H9 (cell line): ENCODE data around the gene LLGL2. TPM values are rescaled to one million over a fixed set of nuclear protein-coding genes. Genes with fewer than 3 reads are reported as not detected.

Experiments
- DNase-seq: peaks from one replicate; pipeline ENCODE4 v3.0.0-alpha.2; 2017
- H2AFZ ChIP-seq: one replicate; pipeline ENCODE4 v1.6.1; 2013; ENCODE audit warnings: mild to moderate bottlenecking, low read length, control low read depth, moderate library complexity
- H2AK5ac ChIP-seq: 2 replicates; pipeline ENCODE4 v1.6.1; 2013; ENCODE audit warnings: low read length, control low read depth, mixed read lengths; ENCODE audit not compliant: insufficient read length
- H2BK120ac ChIP-seq: one replicate; pipeline ENCODE4 v1.6.1; 2013; ENCODE audit warnings: low read depth, mild to moderate bottlenecking, low read length, control low read depth, inconsistent platforms; ENCODE audit not compliant: poor library complexity, severe bottlenecking
- H2BK12ac ChIP-seq: 2 replicates; pipeline ENCODE4 v1.6.1; 2013; ENCODE audit warnings: low read length, control low read depth, mixed read lengths, low read depth; ENCODE audit not compliant: insufficient read length
- H2BK15ac ChIP-seq: 2 replicates; pipeline ENCODE4 v1.6.1; 2013; ENCODE audit warnings: low read depth, low read length, control low read depth
- H2BK20ac ChIP-seq: one replicate; pipeline ENCODE4 v1.6.1; 2013; ENCODE audit warnings: low read depth, mild to moderate bottlenecking, low read length, control low read depth, inconsistent platforms; ENCODE audit not compliant: poor library complexity, severe bottlenecking
- H2BK5ac ChIP-seq: 2 replicates; pipeline ENCODE4 v1.6.1; 2013; ENCODE audit warnings: low read length, control low read depth, mixed read lengths; ENCODE audit not compliant: insufficient read length
- H3K14ac ChIP-seq: 2 replicates; pipeline ENCODE4 v1.6.1; 2013; ENCODE audit warnings: low read length, control low read depth; ENCODE audit not compliant: insufficient read depth
- H3K18ac ChIP-seq: 2 replicates; pipeline ENCODE4 v1.6.1; 2013; ENCODE audit warnings: low read depth, mild to moderate bottlenecking, mixed read lengths, low read length, control low read depth; ENCODE audit not compliant: insufficient read length
- H3K23ac ChIP-seq: 2 replicates; pipeline ENCODE4 v1.6.1; 2013; ENCODE audit warnings: low read length, control low read depth, mixed read lengths, low read depth; ENCODE audit not compliant: insufficient read length
- H3K23me2 ChIP-seq: 2 replicates; pipeline ENCODE4 v1.6.1; 2013; ENCODE audit warnings: low read depth, mild to moderate bottlenecking, mixed read lengths, low read length, control low read depth; ENCODE audit not compliant: insufficient read length, poor library complexity, severe bottlenecking
- H3K27ac ChIP-seq: 2 replicates; pipeline ENCODE4 v1.5.1; 2013; ENCODE audit warnings: low read length, control low read depth, mixed read lengths, low read depth; ENCODE audit not compliant: insufficient read length
- H3K27me3 ChIP-seq: 2 replicates; pipeline ENCODE4 v1.6.1; 2013; ENCODE audit warnings: low read length, control low read depth, inconsistent platforms; ENCODE audit not compliant: insufficient read depth
- H3K4ac ChIP-seq: 2 replicates; pipeline ENCODE4 v1.6.1; 2013; ENCODE audit warnings: low read depth, mild to moderate bottlenecking, control low read depth, inconsistent platforms, low read length, moderate library complexity
- H3K4me1 ChIP-seq: 2 replicates; pipeline ENCODE4 v1.6.1; 2013; ENCODE audit warnings: low read length, control low read depth, inconsistent platforms; ENCODE audit not compliant: insufficient read depth
- H3K4me2 ChIP-seq: 2 replicates; pipeline ENCODE4 v1.6.1; 2013; ENCODE audit warnings: low read length, control low read depth, mixed read lengths; ENCODE audit not compliant: insufficient read length, insufficient read depth
- H3K56ac ChIP-seq: 2 replicates; pipeline ENCODE4 v1.6.1; 2013; ENCODE audit warnings: low read depth, mild to moderate bottlenecking, mixed read lengths, low read length, control low read depth; ENCODE audit not compliant: insufficient read length
- H3K79me1 ChIP-seq: 2 replicates; pipeline ENCODE4 v1.6.1; 2013; ENCODE audit warnings: low read depth, mild to moderate bottlenecking, moderate library complexity, low read length, control low read depth, inconsistent platforms; ENCODE audit not compliant: insufficient read depth, poor library complexity, severe bottlenecking
- H3K79me2 ChIP-seq: 2 replicates; pipeline ENCODE4 v1.6.1; 2013; ENCODE audit warnings: low read length, control low read depth, inconsistent platforms; ENCODE audit not compliant: insufficient read depth
- H3K9ac ChIP-seq: 2 replicates; pipeline ENCODE4 v1.6.1; 2013; ENCODE audit warnings: low read length, control low read depth, mixed read lengths; ENCODE audit not compliant: insufficient read length; ENCODE audit errors: extremely low read depth
- H3K9me3 ChIP-seq: one replicate; pipeline ENCODE4 v1.6.1; 2013; ENCODE audit warnings: low read depth, low read length, inconsistent platforms; ENCODE audit not compliant: control insufficient read depth
- H3T11ph ChIP-seq: one replicate; pipeline ENCODE4 v1.6.1; 2013; ENCODE audit warnings: mild to moderate bottlenecking, low read length, control low read depth, inconsistent platforms
- H4K20me1 ChIP-seq: one replicate; pipeline ENCODE4 v1.6.1; 2013; ENCODE audit not compliant: control insufficient read depth, insufficient read length, insufficient read depth
- H4K5ac ChIP-seq: 2 replicates; pipeline ENCODE4 v1.6.1; 2013; ENCODE audit warnings: low read depth, mild to moderate bottlenecking, mixed read lengths, low read length, control low read depth; ENCODE audit not compliant: insufficient read length
- H4K8ac ChIP-seq: replicated peaks from 2 replicates; pipeline ENCODE4 v1.6.1; 2013; ENCODE audit warnings: low read length, control low read depth, mixed read lengths, low read depth; ENCODE audit not compliant: insufficient read length
- H4K91ac ChIP-seq: 2 replicates; pipeline ENCODE4 v1.6.1; 2013; ENCODE audit warnings: low read depth, mild to moderate bottlenecking, moderate library complexity, mixed read lengths, low read length, control low read depth; ENCODE audit not compliant: insufficient read length
- H3K27ac Mint-ChIP-seq, 3 experiments: 2 replicates in 2 of 3; 3 replicates in 1 of 3; pipeline ENCODE4 v1.8.0; 2020 to 2021; ENCODE audit warnings: mixed read lengths in 3 of 3, mild to moderate bottlenecking in 1 of 3, moderate library complexity in 1 of 3
- H3K27me3 Mint-ChIP-seq: 2 replicates; pipeline ENCODE4 v1.8.0; 2021; ENCODE audit warnings: low read depth, mild to moderate bottlenecking, moderate library complexity, mixed read lengths
- H3K36me3 Mint-ChIP-seq, 3 experiments: 2 replicates in 2 of 3; 3 replicates in 1 of 3; pipeline ENCODE4 v1.8.0; 2020 to 2021; ENCODE audit warnings: low read depth in 3 of 3, mixed read lengths in 3 of 3; ENCODE audit not compliant: insufficient read depth in 1 of 3
- H3K4me1 Mint-ChIP-seq, 2 experiments: 2 replicates each; pipeline ENCODE4 v1.8.0; 2020; ENCODE audit warnings: mixed read lengths in 2 of 2
- H3K4me3 Mint-ChIP-seq, 2 experiments: 2 replicates in 1 of 2; 3 replicates in 1 of 2; pipeline ENCODE4 v1.8.0; 2020 to 2021; ENCODE audit warnings: mild to moderate bottlenecking in 2 of 2, mixed read lengths in 2 of 2, moderate library complexity in 1 of 2
- H3K9me3 Mint-ChIP-seq, 2 experiments: 2 replicates in 1 of 2; 3 replicates in 1 of 2; pipeline ENCODE4 v1.8.0; 2020; ENCODE audit warnings: mild to moderate bottlenecking in 2 of 2, mixed read lengths in 2 of 2, moderate library complexity in 1 of 2
- WGBS: extraction: QIAGEN DNeasy Blood & Tissue Kit; methylation state at CpG from one replicate; pipeline ENCODE4 v1.1.7; 2013; ENCODE audit warnings: missing lambda C conversion rate, low lambda C conversion rate, mixed read lengths; ENCODE audit not compliant: insufficient read length; ENCODE audit errors: extremely low coverage; 5-methylcytosine and 5-hydroxymethylcytosine counted together
- total RNA-seq: library from RNA; stranded (reverse); gene quantifications from 2 replicates; pipeline ENCODE4 v1.2.1, GENCODE V29; 2021
- TF ChIP-seq, protein P1 (sequence below): fragments of 200-600 bp; sonication (generic); conservative IDR thresholded peaks from 3 replicates; pipeline ENCODE4 v1.8.0; 2021; ENCODE audit warnings: antibody characterized with exemption, mild to moderate bottlenecking

LLGL2 gene
- total RNA-seq, 1 experiment from 2014 or later: 90.4 TPM

DNA sequence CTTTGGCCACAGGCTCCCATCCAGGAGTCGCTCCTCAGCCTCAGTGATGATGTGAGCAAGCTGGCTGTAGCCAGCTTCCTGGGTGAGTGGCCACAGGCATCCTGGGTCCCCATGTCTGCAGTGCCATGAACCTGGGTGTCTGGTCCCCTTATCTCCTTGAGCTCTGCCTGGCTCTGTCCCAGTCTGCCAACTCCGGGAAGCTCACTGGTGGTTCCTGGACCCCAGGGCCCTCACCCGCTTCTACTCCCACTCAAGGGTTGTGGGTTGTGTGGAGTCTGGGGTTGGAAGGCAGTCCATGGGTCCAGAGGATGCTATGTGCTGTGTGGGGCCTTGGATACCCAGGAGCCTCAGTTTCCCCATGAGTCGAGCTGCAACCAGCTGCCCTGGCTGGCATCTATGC lies 96.0 kb downstream of the LLGL2 start:
- TF ChIP-seq, protein P1, sequence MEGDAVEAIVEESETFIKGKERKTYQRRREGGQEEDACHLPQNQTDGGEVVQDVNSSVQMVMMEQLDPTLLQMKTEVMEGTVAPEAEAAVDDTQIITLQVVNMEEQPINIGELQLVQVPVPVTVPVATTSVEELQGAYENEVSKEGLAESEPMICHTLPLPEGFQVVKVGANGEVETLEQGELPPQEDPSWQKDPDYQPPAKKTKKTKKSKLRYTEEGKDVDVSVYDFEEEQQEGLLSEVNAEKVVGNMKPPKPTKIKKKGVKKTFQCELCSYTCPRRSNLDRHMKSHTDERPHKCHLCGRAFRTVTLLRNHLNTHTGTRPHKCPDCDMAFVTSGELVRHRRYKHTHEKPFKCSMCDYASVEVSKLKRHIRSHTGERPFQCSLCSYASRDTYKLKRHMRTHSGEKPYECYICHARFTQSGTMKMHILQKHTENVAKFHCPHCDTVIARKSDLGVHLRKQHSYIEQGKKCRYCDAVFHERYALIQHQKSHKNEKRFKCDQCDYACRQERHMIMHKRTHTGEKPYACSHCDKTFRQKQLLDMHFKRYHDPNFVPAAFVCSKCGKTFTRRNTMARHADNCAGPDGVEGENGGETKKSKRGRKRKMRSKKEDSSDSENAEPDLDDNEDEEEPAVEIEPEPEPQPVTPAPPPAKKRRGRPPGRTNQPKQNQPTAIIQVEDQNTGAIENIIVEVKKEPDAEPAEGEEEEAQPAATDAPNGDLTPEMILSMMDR: no peak
- H3K36me3 Mint-ChIP-seq: no peaks in the 10 kb centered on the region
- Histone ChIP-seq H3K79me1 (no peaks in the 10 kb centered on the region), H3K9me3 (no peaks in the 10 kb centered on the region), H3K14ac (no peak overlapping the region), H4K91ac (no peak overlapping the region), H2AFZ (no peak overlapping the region), H3T11ph (no peak overlapping the region), H4K5ac (no peak overlapping the region), H3K18ac (no peak overlapping the region), H3K27me3 (no peaks in the 10 kb centered on the region; the same call in 1 of the 2 replicates), H2AK5ac (no peak overlapping the region), H3K23me2 (no peaks in the 10 kb centered on the region), H2BK12ac (no peak overlapping the region), H3K23ac (no peak overlapping the region), H2BK120ac (no peak overlapping the region), H3K9ac (no peak overlapping the region), H3K4ac (no peak overlapping the region), H2BK5ac (no peak overlapping the region), H3K4me1 (no peaks in the 10 kb centered on the region), H3K4me2 (no peak overlapping the region), H3K79me2 (no peaks in the 10 kb centered on the region), H3K56ac (no peak overlapping the region), H3K27ac (no peak overlapping the region), H2BK20ac (no peak overlapping the region), H4K8ac (no peak overlapping the region), H2BK15ac (no peak overlapping the region), H4K20me1 (no peaks in the 10 kb centered on the region)
- no peaks in the 10 kb centered on the region for H3K9me3 Mint-ChIP-seq
- no peak overlapping the region for H3K27ac Mint-ChIP-seq
- no peak for DNase-seq
- no CpG with 5 or more reads among the region's 4 CpGs for WGBS
- peaks cover 0 to 5% of the 10 kb centered on the region in 2 experiments; a peak in 1 of 4 replicates for H3K4me1 Mint-ChIP-seq
- H3K27me3 Mint-ChIP-seq: peaks cover 8% of the 10 kb centered on the region
- H3K4me3 Mint-ChIP-seq: no peak overlapping the region; a peak in 1 of 5 replicates
